CD4-positive, alpha-beta T cell treated with Interferon gamma for 1 hour (primary cell): ENCODE results near the gene THOC2.

ENCODE experiments used
- DNase-seq: peaks from one replicate; pipeline ENCODE4 v3.0.0-alpha.2; 2020

The THOC2 gene

DNA sequence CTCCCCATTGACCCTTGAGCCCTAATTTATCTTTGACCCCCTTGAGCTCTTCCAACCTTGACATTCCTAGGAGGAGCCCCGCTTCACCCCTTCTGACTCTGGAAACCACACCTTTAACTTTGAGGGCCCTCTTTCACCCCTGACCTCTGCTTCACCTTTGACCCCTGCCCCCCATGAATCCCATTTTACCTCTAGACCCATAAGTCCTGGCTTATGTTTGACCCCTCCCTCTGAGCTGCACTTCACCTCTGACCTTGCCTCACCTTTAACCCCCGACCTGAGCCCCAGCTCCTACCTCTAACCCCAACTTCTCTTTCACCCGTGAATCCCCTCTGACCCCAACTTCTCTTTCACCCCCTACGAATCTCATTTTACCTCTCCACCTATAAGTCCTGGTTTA is 169.7 kb downstream of the THOC2 start:
- DNase-seq = no peak

DNA sequence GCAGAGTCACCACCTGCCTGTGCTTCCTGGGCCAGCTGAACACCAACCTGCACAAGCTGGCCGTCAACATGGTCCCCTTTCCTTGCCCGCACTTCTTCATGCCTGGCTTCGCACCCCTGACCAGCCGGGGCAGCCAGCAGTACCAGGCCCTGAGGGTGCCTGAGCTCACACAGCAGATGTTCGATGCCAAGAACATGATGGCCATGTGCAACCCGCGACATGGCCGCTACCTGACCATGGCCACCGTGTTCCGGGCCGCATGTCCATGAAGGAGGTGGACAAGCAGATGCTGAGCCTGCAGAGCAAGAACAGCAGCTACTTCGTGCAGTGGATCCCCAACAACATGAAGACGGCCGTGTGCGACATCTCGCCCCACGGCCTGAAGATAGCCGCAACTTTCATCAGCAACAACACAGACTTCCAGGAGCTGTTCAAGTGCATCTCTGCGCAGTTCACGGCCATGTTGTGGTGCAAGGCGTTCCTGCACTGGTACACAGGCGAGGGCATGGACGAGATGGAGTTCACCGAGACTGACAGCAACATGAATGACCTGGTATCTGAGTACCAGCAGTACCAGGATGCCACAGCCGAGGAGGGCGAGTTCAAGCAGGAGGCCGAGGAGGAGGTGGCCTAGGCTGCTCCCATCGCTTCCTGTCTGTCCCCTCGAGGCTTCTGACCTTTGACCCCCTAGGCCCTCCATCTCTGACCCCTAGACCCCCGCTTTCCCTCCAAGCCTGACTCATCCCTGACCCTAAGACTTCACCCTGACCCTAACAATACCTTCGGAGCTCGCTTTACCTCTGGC is 170.3 kb downstream of the THOC2 start:
- DNase-seq = no peak

DNA sequence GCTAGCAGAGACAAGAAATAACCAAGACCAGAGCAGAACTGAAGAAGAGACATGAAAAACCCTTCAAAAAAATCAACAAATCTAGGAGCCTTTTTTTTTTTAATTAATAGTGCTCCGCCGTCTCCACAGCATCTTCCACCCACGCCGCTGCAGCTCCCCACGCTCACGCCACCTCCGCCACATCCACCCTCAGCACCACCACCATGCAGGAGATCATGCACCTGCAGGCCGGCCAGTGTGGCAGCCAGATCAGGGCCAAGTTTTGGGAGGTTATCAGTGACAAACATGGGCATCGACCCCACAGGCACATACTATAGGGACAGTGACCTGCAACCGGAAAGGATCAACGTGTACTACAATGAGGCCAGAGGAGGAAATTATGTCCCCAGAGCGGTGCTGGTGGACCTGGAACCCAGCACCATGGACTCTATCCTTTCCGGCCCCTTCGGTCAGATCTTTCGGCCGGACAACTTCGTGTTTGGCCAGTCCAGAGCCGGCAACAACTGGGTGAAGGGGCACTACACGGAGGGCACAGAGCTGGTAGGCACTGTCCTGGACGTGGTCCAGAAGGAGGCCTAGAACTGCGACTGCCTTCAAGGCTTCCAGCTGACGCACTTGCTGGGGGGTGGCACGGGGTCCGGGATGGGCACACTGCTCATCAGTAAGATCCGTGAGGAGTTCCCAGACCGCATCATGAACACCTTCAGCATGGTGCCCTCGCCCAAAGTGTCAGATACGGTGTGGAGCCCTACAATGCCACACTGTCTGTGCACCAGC is 171.2 kb downstream of the THOC2 start:
- DNase-seq = no peak

DNA sequence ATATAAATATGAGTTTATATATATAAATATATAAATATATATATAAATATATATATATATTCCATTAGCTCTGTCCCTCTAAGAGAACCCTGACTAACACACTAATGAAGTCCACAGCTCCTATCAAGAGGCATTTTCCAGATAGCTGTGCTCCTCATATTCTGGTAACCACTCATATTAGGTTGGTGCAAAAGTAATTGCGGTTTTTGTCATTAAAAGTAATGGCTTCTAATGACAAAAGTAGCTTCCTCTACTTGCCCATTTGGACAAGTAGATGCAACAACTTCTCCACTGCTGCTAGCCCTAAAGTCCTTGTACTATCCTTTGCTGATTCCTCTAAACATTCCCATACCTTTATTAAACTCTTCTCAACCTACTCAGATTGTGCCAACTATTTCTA is 182.0 kb downstream of the THOC2 start:
- no peak for DNase-seq
